Hematopoietic multipotent progenitor cell treated with erythropoietin and hydrocortisone succinate and interleukin-3 and kit ligand, for 4 days (in vitro differentiated cells): ENCODE results near the gene SLC25A46.
A peak's percentile ranks its signal among the peaks of the same experiment; 100 is the strongest.
"Not testable (repeated sequence)": the region's sequence is repeated elsewhere in the genome, so short reads cannot be mapped to it uniquely, and the experiment has no call there.

Experiments
- DNase-seq: peaks from one replicate; pipeline ENCODE4 v3.0.0-alpha.2; 2015

SLC25A46 gene

DNA sequence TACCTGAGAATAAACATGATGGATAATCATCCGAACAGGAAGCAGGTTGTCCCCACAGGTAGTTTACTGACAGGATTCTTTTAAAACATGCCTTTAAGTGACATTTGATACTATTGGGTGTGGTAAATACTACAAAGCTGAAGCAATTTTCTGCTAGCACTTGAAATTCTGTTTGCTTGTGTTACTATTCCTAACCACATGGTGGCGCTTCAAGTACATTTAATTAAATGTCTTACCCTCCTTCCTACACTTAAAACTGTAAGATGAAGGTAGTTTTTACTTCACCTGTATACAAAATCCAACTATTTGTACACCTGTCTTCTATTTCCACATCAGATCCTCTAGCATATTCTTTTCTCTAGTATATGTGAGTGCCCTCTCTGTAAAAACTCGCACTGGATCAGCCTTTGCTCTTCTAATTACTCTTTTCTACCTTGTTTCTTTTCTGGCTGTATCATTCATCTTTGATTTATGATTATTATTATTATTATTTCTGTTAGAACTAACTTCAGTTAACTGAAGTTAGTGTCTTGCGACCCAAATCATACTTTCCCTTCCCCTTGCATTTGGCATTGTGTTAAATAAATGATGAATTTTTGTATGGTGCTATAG is 18.4 kb downstream of the SLC25A46 start:
- peak; percentile 75 for DNase-seq

DNA sequence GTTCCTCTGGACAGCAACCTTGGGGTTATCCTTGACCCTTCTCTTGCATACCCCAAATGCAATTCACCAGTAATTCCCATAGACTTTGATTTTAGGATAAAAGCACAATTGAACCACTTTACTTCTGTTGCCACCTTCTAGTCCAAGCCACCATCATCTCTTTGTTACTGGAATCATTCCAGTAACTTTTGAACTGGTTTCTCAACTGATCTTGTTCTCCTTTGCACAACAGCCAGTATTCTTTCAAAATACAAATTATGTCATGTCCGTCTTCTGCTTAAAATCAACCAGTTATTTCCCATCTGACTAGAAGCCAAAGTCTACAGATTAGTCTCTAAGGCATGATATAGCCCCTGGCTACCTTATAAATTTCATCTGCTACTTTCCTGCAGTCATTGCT is 21.4 kb downstream of the SLC25A46 start:
- no peak for DNase-seq

DNA sequence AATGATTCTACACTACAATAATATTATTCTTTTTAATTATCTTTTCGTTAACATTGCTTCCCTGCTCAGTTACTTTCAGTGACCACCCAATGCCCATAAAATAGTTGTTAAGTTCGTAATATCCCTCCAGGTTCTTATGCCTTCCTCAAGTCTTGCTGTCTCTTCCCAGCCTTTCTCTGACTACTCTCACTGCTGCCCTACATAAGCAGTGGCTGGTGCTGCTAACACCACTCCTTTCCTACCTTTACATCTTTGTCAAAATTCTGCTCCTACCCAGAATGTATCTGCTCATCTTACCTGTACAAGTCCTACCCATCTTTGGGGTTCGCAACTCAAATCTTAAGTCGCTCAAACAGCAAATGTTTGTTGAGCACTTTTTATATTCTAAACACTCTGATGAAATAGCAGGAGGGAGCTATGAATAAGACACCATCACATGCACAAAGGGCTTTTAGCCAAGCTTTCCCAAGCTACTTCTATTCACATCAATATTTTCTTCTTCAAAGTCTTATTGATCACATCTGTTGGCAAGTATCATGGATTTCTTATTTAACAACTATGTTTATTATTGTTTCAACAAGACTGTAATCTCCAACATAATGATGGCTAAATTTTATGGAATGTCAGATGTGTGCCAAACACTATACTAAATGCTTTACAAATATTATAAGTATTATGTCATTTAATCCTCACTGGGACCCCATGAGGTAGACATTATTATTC is 29.5 kb downstream of the SLC25A46 start:
- DNase-seq = no peak

DNA sequence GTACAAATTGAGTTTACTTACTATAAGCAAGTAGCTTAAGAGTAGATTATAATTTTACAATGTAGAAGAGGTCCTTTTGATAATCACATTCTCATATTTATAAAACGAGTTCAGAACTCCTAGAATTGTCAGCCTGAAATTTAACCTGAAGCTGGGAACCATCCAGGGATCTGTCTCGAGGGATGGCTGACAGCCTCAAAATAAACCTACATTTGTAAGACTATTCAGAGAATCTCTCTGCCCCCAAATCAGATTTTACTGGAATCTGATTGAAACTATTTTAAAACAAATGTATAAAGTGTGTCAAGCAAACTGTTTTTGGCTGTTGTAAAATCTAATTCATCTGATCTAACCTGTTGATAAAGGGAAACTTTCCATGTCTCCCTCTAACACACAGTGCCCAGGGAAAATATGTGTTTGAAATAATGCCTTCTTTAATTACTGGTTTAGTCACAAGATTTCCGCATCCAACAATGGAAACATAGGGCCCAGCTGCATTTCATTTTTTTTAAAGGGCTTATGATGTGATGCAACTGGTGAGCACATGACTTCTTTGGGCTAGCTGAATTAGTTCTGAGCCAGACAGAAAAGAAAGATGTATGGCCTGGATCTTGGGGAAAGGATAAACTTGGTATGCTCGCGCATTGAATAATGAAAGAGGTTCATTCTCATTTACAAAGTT is 30.3 kb downstream of the SLC25A46 start:
- no peak for DNase-seq

DNA sequence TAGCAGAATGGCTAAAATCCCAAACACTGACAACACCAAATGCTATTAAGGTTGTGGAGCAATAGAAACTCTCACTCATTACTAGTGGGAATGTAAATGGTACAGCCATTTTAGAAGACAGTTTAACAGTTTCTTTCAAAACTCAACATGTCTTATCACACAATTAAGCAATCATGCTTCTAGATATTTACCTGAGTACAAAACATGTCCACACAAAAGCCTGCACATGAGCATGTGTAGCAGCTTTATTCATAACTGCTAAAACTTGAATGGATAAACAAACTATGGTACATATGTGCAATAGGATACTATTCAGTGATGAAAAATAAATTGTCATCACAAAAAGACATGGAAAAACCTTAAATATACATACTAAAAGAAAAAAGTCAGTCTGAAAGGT is 31.5 kb downstream of the SLC25A46 start:
- DNase-seq = no peak

DNA sequence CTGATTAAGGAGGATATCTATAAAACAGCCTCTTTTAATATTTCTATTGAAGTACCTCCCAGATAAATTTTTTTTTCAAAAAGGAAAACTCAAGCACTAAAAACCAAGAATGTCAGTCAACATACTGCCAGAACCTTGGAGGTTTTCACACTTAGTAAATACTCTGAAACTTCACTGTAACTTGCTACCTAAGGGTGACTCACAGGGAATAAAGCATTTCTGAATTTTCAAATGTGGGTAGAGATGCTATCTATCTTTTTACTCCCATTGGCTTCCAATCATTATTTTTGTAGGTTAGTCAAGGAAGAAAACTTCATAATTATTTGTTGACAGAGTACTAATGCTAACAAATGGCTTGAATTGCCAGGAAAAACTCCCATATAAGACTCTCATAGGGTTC is 46.1 kb downstream of the SLC25A46 start:
- no peak for DNase-seq

DNA sequence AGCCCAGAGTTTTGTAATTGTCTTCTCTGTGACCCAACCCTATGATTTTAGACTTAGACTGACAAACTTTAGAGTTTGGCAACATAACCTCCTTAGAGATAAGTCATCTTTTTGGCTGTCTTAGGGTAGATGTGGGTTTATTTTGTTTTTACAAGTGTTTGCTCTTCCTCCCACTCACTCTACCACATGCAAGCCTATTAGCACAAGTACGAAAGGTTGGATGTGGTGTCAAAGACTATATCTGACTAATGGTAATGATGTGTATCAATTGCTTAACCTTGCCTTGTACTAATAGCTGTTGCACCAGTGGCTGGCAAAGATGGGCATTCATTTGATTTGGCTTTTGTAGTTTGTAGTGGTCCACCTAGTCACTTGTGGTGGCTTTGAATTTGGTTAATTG is 46.5 kb downstream of the SLC25A46 start:
- peak; percentile 27 for DNase-seq

DNA sequence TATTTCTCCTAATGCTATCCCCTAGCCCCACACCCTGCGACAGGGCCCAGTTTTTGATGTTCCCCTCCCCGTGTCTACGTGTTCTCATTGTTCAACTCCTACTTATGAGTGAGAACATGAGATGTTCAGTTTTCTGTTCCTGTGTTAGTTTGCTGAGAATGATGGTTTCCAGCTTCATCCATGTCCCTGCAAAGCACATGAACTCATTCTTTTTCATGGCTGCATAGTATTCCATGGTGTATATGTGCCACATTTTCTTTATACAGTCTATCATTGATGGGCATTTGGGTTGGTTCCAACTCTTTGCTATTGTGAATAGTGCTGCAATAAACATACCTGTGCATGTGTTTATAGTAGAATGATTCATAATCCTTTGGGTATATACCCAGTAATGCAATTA is 49.2 kb downstream of the SLC25A46 start:
- DNase-seq = not testable (repeated sequence)

DNA sequence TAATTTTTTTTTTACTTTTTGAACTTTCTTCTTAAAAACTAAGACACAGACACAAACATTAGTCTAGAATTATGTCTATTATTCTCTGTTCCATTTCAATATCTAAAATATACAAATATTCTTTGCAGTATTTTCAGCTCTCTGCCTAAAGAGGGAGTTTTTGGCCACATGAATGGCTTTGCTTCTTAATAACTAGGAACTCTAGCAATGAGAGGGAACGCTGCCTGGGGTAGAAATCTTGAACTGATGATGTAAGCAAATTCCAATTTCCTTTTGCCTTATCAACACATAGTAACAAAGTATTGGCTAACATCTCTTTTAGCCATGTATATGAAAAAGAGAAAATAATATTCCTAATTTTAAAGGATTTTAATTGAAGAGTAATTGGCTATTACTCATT is 51.9 kb downstream of the SLC25A46 start:
- DNase-seq = no peak

DNA sequence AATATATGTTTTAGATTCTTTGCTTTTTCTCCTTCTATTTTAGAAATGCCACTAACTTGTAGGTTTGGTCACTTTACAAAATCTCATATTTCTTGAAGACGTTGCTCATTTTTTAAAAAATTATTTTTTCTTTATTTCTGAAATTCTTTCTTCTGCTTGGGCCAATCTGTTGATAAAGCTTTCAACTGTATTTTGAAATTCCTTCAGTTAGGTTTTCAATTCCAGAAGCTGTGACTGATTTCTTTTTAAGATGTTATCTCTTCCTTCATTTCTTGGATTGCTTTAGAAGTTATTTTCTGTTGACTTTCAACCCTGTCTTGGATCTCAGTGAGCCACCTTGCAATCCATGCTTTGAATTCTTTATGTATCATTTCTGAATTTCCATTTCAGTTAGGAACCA is 64.2 kb downstream of the SLC25A46 start:
- DNase-seq = no peak

DNA sequence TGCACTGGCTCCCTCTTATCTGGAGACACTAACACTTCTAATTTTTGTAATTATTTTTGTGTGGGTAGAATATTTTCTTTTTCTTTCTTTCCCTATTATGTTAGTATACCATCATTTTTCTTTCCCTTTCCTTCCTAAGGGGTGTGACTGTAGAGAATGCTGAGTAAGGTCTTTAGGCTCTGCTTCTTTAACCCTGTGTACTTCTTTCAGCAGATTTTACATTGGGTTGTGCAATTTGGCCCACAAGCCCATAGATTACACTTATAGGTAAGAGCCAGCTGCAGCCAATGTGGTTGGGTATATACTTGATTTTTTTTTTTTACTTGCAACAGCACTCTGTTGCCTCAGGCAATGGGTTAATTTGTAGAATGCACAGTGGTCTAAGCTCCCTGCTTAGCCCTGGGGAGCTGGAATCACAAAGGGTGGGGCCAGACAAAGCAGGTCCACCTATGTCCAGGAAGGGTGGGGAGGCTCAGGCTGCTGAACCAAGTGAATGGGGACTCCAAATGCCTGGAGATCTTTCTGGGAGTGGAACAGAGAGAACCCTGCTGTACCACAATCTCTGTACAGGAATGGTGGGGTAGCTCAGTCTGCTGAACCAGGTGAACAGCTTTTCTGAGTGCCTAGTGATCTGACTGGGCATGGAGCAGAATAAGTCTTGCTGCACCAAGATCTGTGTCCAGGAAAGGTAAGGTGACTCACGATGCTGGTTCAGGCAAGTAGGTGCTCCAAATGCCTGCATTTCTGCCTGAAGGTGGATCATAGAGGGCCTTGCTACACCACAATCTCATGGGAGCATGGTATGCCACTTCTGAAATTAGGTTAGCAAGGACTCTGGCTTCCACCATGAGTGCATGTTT is 64.9 kb downstream of the SLC25A46 start:
- DNase-seq = no peak

DNA sequence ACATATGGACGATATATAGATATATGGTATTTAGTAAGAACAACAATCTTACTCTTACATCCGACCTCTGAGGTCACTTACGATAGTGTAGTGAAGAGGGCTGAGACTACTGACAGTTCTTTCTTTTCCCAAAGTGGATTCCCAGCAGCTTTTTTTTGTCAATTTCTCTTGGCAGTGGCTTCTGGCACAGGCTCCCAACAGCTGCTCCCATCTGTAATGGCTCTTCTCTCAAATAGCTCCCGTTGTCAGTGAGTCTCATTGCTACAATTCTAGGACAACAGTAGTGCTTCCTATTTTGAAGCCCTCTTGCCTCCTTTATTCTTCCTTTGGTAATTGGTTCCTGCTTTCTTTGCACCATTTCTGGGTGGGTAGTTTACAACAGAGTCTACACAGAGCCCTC is 68.4 kb downstream of the SLC25A46 start:
- DNase-seq = no peak

DNA sequence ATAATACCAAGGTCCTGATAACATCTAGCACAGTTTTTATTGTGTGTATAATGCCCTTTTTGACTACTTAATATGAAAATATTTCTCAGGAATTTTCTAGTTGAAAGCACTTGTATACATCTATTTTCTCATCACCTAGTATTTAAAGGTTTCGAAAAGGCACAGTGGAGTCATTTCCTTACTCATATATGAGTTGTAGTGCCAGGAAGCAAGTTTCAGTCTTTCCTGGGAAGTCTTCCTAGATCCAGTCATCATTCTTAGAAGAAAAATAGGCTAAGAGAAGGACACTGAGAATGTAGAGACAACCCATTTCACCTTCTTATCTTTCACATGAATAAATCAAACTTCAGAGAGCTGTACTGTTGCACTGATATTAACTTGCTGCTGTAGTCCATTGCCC is 70.2 kb downstream of the SLC25A46 start:
- no peak for DNase-seq
